Tibial nerve (tissue), 4 donors: ENCODE results near the gene MUC21.

ENCODE experiments used
- EP300 ChIP-seq, 2 donors: sonication (generic); formaldehyde crosslinking; IDR thresholded peaks; one replicate each; pipeline ENCODE4 v1.6.1; 2017; ENCODE audit warnings: antibody characterized with exemption in 2 of 2, mild to moderate bottlenecking in 1 of 2
- POLR2A ChIP-seq, 2 donors: fragments of 450-650 bp; IDR thresholded peaks; one replicate each; pipeline ENCODE4 v1.6.1; 2017; ENCODE audit warnings: antibody characterized with exemption in 2 of 2, mild to moderate bottlenecking in 2 of 2, moderate library complexity in 2 of 2
- TF ChIP-seq, protein P1 (sequence below), 5 experiments: fragments of 200-600 bp in 3 of 5; fragments of 450-650 bp in 2 of 5; sonication (generic) in 3 of 5; IDR thresholded peaks; one replicate each; pipeline ENCODE4 v1.5.1; 2016 to 2019; ENCODE audit warnings: antibody characterized with exemption in 5 of 5, mild to moderate bottlenecking in 3 of 5, moderate library complexity in 2 of 5

DNA sequence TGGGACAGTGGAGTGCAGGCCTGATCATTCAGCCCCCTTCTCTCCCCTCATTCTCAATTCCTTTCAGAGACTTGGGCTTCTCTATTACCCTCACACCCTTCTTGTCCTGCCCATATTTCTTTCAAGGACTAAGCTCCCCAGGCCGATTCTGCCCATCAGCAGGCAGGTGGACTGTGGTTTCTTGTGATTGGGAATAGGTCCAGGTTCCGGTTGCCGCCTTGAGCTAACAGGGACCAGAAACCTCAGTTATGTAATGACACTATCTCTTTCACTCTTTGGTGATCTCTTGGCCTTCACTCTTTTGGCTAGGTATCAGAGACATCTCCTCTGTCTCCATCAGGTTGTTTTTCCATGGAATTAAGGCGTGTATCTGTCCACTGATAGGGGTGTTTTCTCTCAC lies 36.3 kb upstream of the MUC21 start:
- TF ChIP-seq EP300 (IDR thresholded peaks at IDR 0.05): no peak
- no peak for TF ChIP-seq POLR2A (IDR thresholded peaks at IDR 0.05)
- TF ChIP-seq, protein P1, sequence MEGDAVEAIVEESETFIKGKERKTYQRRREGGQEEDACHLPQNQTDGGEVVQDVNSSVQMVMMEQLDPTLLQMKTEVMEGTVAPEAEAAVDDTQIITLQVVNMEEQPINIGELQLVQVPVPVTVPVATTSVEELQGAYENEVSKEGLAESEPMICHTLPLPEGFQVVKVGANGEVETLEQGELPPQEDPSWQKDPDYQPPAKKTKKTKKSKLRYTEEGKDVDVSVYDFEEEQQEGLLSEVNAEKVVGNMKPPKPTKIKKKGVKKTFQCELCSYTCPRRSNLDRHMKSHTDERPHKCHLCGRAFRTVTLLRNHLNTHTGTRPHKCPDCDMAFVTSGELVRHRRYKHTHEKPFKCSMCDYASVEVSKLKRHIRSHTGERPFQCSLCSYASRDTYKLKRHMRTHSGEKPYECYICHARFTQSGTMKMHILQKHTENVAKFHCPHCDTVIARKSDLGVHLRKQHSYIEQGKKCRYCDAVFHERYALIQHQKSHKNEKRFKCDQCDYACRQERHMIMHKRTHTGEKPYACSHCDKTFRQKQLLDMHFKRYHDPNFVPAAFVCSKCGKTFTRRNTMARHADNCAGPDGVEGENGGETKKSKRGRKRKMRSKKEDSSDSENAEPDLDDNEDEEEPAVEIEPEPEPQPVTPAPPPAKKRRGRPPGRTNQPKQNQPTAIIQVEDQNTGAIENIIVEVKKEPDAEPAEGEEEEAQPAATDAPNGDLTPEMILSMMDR (IDR thresholded peaks at IDR 0.05): no peak
